HG03159 (cell line): Measurements from ENCODE around the gene ELMO1.

Source experiments
- ATAC-seq: cut with Tn5 transposase; IDR thresholded peaks from one replicate; pipeline ENCODE4 v1.9.1; 2021; ENCODE audit warnings: mild to moderate bottlenecking, moderate library complexity; ENCODE audit not compliant: unreplicated experiment

Gene ELMO1

GRCh38 chr7:37432281-37432920 is 16.3 kb downstream of the ELMO1 start:
- ATAC-seq = no peak

DNA sequence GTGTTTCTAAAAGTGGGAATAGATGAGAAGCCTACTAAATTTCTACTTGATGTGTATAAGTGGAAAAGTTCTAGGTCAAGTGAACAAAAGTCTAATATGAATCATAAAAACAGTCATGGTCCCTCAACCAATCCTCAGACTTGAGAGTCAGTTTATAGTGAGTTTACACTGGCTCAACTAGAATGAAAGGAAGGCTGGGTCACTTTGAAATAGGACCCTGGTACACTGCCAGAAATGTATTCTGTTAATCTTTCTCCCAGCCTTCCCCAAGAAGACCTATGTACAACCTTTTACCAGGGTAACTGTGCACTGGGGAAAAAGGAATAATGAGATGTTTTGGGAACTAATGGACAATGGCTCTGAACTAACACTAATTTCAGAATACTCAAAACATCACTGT is 17.3 kb downstream of the ELMO1 start:
- ATAC-seq = no peak

DNA sequence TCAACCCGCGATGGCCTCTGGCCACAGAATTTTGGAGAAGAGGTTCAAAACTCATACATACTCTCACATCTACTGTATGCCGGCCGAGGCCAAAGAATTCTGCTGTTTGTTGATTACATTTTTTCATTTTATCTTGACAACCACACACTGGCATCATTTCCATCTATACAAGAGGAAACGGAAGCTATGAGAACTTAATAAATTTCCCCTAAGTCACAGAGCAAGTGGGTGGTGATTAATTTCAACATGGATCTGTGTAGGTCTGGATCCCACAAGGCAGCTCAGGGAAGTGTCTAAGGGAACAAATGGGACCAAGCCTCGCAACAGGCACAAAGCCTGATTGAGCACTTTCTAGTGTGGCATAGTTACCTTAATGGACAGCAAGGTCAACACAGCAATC is 18.0 kb downstream of the ELMO1 start:
- no peak for ATAC-seq

DNA sequence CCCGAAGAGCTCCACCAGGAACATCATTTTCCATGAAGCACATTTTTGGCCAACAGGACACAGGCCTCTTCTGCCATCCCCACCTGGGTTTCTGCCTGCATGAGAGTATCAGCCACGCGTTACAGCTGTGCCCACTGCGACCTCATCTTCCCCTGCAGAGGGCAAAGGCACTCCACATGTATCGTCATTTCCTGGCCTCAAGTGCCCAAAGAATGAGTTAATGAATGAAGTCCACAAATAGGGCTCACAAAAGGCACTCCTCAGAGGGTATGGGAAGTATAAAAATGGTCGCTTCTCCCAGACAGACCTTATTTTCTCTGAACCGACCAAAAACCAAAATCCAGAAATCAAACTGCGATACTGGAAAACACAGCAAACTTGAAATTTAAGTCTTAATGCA is 18.5 kb downstream of the ELMO1 start:
- no peak for ATAC-seq

- no peak for ATAC-seq
Measured at GRCh38 chr7:37429435-37429791, 19.3 kb downstream of the ELMO1 start.

- ATAC-seq = no peak
Measured at GRCh38 chr7:37428681-37429434, 19.8 kb downstream of the ELMO1 start.

- no peak for ATAC-seq
Measured at GRCh38 chr7:37427276-37427940, 21.3 kb downstream of the ELMO1 start.

DNA sequence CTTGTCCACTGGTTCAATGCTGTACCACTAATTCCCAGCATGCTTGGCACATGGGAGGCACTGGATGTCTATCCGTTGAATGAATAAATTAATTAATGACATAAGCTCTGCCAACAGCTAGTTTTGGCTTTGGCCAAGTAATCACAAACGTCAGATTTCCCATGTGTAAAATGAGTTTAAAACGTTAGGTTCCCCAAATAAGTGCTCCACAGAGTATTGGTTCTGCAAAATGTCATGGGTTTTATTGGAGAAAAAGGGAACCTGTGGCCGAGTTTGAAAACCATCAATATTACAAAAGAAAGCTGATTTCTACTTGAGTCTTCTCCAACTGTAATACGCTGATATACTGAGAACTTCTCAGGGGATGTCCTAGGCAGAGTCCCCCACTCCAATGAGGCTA is 23.2 kb downstream of the ELMO1 start:
- no peak for ATAC-seq

- no peak for ATAC-seq
Measured at GRCh38 chr7:37424995-37425394, 23.7 kb downstream of the ELMO1 start.

DNA sequence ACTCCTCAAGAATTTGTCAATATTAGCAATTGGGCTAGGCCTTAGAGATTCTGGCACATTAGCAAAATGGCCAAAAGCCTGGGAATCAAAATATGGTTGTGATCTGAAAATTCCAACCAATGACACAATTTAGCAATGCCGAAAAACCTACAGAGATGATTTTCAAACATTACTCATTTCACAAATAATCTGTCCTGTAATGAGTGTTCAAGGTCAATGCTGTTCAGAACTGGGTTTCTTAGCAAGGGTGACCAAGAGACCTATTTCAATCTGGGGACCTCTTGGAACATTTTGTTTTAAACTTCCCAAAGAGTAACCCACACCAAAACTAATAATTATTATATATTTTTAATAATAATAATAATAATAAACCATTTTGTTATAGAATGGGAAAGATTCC is 24.1 kb downstream of the ELMO1 start:
- ATAC-seq = no peak

GRCh38 chr7:37421861-37422500 is 26.7 kb downstream of the ELMO1 start:
- no peak for ATAC-seq

DNA sequence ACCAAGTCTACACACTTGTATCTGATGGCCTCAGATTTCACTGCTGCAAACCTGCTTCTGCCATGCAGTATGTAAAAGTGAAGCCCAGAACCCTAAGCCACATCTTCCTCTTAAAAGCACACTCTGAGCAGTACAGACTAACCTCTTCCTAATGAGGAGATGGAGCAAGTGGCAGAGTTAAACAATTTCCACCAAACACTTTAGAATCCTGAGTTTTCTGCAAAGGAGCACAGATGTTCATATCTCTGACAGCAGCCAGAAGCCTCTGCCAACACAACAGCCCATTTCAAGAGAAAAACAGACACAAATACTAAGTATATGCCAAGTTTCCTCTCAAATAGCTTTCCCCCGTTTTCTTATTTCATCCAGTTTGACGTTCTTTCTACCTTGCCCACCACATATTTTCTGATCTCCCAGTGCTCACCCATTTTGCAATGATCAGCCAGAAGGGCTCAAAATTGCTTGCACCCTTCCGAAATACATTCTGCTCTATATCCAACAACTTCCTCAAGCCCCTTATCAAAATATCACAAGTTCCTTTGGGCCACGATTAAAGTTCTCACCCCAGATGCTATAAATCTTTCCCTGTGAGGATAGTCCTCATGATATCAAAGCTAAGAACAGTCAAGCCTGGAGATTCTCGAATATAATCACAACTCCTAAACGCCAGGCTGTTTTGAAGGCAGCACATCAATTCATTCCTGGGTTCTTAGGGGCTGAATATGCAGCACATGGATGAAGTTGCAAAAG is 27.5 kb downstream of the ELMO1 start:
- ATAC-seq = no peak

GRCh38 chr7:37419496-37419895 is 29.2 kb downstream of the ELMO1 start:
- ATAC-seq = no peak

DNA sequence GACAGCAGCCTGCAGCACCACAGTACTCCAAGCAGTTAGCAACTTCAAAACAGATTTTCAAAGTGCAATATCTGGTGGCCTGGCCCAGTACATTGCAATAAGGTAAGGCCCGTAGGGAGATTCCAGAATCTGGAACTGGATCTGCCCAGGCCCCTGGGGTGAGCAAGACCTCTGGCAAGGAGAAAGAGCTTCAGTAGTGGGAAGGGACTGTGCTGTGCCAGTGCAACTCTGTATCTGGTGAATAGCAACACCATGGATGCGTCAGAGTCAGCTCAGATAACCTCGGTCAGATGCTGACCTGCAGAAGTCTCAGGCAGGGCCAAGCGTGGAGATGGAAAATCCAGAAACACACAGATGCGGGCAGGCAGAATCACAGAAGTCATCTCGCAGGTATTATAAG is 30.3 kb downstream of the ELMO1 start:
- ATAC-seq = no peak

DNA sequence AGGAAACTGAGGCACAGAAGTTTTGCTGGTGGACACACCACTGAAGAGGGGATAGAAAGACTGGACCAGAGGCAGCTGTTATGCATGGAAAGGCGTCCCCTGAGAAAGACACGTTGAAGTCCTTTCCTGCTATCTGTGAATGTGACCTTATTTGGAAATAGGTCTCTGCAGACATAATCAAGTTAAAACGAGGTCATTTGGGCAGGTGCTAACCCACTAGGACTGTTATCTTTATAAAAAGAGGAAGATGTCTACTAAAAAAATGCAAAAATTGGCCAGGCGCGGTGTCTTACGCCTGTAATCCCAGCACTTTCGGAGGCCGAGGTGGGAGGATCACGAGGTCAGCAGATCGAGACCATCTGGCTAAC is 31.6 kb downstream of the ELMO1 start:
- no peak for ATAC-seq

- ATAC-seq = no peak
Measured at GRCh38 chr7:37416378-37417106, 32.1 kb downstream of the ELMO1 start.

DNA sequence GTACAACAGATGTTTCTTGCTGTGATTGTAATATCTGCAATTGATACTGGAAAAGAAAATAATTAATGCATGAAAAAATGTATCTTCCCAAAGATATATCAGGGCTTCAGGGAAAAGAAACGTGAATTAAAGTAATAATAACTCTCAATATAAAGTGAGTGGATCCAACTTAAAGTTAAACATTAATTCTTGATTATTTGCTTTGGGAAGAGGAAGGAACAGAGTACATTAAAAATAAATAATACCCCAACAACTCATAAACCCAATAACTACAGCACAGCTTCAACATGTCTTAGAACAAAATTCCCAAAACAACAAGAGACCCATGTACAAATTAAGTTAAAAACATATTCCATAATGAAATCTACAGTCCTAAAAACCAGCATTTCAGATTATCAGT is 33.0 kb downstream of the ELMO1 start:
- no peak for ATAC-seq

DNA sequence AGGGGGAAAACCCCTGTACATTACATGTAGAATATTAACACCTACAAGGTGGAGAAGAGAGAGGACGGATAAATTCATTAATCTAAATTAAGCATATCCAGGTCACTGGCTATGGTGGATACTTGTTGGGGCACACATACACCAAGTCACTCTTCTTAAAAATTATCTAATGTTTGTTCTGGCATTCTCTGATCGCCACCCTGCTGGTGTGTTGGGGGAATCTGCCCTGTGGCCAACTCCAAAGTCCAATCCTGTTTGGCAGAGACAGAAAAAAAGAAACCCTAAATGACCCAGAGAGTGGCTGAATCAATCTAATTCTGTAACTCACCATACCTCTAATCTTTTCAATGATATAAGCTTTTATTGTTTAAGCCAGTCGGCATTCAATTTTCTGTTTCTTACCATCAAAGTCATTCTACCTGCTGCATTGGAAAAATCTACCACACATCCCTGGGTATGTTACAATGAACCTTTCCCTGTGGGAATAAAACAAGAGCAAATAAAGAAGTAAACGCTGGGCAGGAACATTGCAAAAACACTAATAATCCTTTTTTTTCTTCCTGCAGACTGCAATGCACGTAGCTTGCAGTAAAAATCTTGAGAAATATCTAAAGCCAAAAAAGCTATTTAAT is 34.2 kb downstream of the ELMO1 start:
- ATAC-seq = no peak

DNA sequence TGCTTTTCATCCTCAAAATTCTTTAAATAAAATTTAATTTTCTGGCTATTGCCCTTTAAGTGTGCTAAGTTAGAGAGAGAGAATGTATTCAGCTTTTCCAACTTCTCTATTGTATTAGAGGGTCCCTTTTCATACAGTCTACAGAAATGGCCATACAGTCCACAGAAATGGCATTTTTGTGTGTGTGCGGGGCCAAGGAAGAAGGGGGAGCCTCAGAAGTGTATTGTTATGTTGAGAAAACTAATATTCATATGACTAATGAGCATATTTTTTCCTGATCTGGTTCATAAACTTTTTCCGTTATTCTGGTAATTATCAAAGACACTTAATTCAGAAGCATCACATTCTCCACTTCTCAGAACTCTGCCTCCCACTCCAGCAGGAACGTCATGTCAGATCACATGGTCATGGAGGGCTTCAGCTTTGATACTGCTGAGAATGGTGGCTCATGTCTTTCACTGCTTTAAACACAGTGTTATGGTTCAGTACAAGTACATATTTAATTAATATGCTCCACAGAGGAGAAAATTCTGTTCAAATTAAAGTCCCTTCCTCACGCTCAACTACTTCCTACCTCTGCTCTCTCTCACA is 37.1 kb downstream of the ELMO1 start:
- no peak for ATAC-seq
